ENCODE results near the gene MAP3K3. TPM values are rescaled to one million over a fixed set of nuclear protein-coding genes. Genes with fewer than 3 reads are reported as not detected.

MAP3K3 gene
- total RNA-seq, 1 experiment from 2014 or later: 14.1 TPM

DNA sequence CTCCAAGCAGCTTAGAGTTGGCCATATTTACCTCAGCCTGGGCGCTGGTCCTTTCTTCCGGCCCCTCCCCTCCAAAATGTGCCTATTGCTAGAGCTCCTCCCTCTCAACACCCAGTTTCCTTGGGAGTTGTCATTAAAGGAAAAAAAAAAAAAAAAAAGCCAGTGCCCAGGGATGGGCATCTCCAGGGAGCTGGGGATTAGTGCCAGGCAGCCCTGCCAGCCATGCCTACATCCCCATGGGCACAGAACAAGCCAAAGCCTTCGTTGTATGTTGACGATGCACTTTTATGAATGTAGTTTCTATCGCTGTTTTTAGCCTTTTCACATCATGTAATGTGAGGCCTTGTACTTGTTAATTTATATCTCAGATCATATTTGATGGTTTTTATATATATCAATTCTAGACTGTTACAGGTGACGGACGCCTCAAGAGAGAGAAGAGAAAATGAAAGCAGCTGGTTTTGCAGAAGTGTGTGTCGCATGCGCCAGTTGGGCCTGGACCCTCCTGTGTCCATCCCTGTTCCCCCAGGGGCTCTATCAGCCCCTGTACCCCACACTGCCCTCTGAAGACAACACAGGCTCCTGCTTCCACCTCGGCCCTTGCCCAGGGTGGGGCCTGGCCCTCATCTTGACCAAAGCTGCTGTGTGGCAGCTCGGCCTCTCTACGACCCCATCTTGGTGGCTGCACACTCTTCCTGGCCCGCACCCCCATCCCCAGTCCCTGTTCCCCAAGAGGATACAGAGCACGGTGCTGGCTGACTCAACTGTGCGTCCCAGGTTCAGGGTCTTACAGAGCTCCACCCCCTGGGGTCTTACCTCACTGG lies 72.9 kb downstream of the MAP3K3 start:
- Histone ChIP-seq H3K9me3 (ENCODE audit: insufficient read depth, low read depth) (no peaks in the 10 kb centered on the region), H3K36me3 (ENCODE audit: low read depth) (no peaks in the 10 kb centered on the region), H3K4me3 (no peak overlapping the region), H3K4me1 (replicated peaks; ENCODE audit: insufficient read depth) (no peaks in the 10 kb centered on the region), H3K27me3 (ENCODE audit: insufficient read depth, low read depth) (no peaks in the 10 kb centered on the region), H3K9me2 (ENCODE audit: insufficient read depth) (no peaks in the 10 kb centered on the region), H3F3A (ENCODE audit: insufficient read depth, low read depth) (no peaks in the 10 kb centered on the region), H4K20me1 (ENCODE audit: insufficient read depth) (no peaks in the 10 kb centered on the region), H3K4me2 (no peak overlapping the region), H3K79me2 (ENCODE audit: low read depth) (no peaks in the 10 kb centered on the region), H2AFZ (no peak overlapping the region), H3K27ac (no peak overlapping the region)
- no peak for TF ChIP-seq EZH2 (IDR thresholded peaks at IDR 0.05; ENCODE audit: low read depth)
- no peak for TF ChIP-seq CTCF (conservative IDR thresholded peaks at IDR 0.05)
- intact Hi-C loops (cut with micrococcal nuclease; ENCODE audit: unreplicated experiment): loop anchor here (5.0 kb wide), 1 partner anchor 73 kb away; the partner anchor contains the start of gene MAP3K3
- no peak for DNase-seq
- ChIA-PET CTCF (interaction anchor here (0.6 to 0.7 kb wide), 2 partner anchors 28 to 45 kb away, joined by 3 to 6 read pairs; no protein-coding TSS in a partner anchor), POLR2A (ENCODE audit: unreplicated experiment) (interaction anchor here (0.7 kb wide), 1 partner anchor 130 kb away, joined by 3 read pairs; no protein-coding TSS in a partner anchor)
- no TSS peak for BruUV-seq (replicated peaks)

DNA sequence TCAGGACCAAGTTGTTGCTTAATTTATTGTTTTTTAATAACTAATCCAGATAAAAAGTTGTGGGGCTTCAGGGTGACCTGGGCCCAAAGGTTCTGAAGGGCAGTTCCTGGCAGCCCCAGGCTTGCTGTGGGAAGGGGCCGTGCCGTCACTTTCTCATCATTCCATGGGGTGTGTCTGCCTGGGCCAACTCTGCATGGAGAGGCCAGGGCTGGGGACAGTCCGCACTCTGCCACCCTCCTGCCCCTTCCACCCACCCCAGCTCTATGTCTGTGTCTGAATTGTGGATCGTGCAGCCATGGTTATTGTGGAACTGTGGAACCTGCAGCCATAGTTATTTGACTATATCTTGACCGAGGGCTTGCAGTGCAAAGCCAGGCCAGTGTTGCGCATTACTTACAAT lies 73.7 kb downstream of the MAP3K3 start:
- no peak overlapping the region for H3K27ac ChIP-seq
- CTCF ChIA-PET: no interaction called here
- POLR2A ChIA-PET (ENCODE audit: unreplicated experiment): no interaction called here
- H3K36me3 ChIP-seq (ENCODE audit: low read depth): no peaks in the 10 kb centered on the region
- no peak overlapping the region for H3K4me2 ChIP-seq
- no peaks in the 10 kb centered on the region for H4K20me1 ChIP-seq (ENCODE audit: insufficient read depth)
- BruUV-seq (replicated peaks): no TSS peak
- H3K4me3 ChIP-seq: no peak overlapping the region
- no peak for DNase-seq
- intact Hi-C loops (cut with micrococcal nuclease; ENCODE audit: unreplicated experiment): loop anchor here (5.0 kb wide), 1 partner anchor 74 kb away; the partner anchor contains the start of gene MAP3K3
- H3K4me1 ChIP-seq (replicated peaks; ENCODE audit: insufficient read depth): no peaks in the 10 kb centered on the region
- no peaks in the 10 kb centered on the region for H3K27me3 ChIP-seq (ENCODE audit: insufficient read depth, low read depth)
- no peaks in the 10 kb centered on the region for H3F3A ChIP-seq (ENCODE audit: insufficient read depth, low read depth)
- H3K9me2 ChIP-seq (ENCODE audit: insufficient read depth): no peaks in the 10 kb centered on the region
- H2AFZ ChIP-seq: no peak overlapping the region
- H3K79me2 ChIP-seq (ENCODE audit: low read depth): no peaks in the 10 kb centered on the region
- no peaks in the 10 kb centered on the region for H3K9me3 ChIP-seq (ENCODE audit: insufficient read depth, low read depth)
- TF ChIP-seq CTCF (conservative IDR thresholded peaks at IDR 0.05): no peak
- TF ChIP-seq EZH2 (IDR thresholded peaks at IDR 0.05; ENCODE audit: low read depth): no peak

GRCh38 chr17:63696381-63696961 lies 74.3 kb downstream of the MAP3K3 start:
- intact Hi-C loops (cut with micrococcal nuclease; ENCODE audit: unreplicated experiment): loop anchor here (5.0 kb wide), 1 partner anchor 74 kb away; the partner anchor contains the start of gene MAP3K3
- Histone ChIP-seq H4K20me1 (ENCODE audit: insufficient read depth) (no peaks in the 10 kb centered on the region), H3K9me2 (ENCODE audit: insufficient read depth) (no peaks in the 10 kb centered on the region), H3K27me3 (ENCODE audit: insufficient read depth, low read depth) (no peaks in the 10 kb centered on the region), H3K4me1 (replicated peaks; ENCODE audit: insufficient read depth) (no peaks in the 10 kb centered on the region), H2AFZ (no peak overlapping the region), H3K4me3 (no peak overlapping the region), H3K79me2 (ENCODE audit: low read depth) (no peaks in the 10 kb centered on the region), H3F3A (ENCODE audit: insufficient read depth, low read depth) (peaks cover 4% of the 10 kb centered on the region; the same call in 1 of the 2 replicates), H3K27ac (no peak overlapping the region), H3K9me3 (ENCODE audit: insufficient read depth, low read depth) (no peaks in the 10 kb centered on the region), H3K36me3 (ENCODE audit: low read depth) (no peaks in the 10 kb centered on the region), H3K4me2 (no peak overlapping the region)
- ChIA-PET CTCF (no interaction called here), POLR2A (ENCODE audit: unreplicated experiment) (no interaction called here)
- no TSS peak for BruUV-seq (replicated peaks)
- TF ChIP-seq CTCF (conservative IDR thresholded peaks at IDR 0.05) (peak; percentile 38), EZH2 (IDR thresholded peaks at IDR 0.05; ENCODE audit: low read depth) (no peak)
- DNase-seq: no peak
